SU-DHL-6 (cell line): ENCODE results near the gene ADGRF3.

ENCODE experiments used
- EZH2phosphoT487 ChIP-seq: fragments of 200-600 bp; sonication (generic), shearing (Covaris generic); conservative IDR thresholded peaks from 2 replicates; pipeline ENCODE4 v1.6.1; 2018; ENCODE audit warnings: mild to moderate bottlenecking, antibody characterized with exemption, low read length, moderate library complexity, mixed read lengths
- TF ChIP-seq, protein P1 (sequence below): fragments of 200-600 bp; sonication (generic); IDR thresholded peaks from one replicate; pipeline ENCODE4 v1.5.1; 2017; ENCODE audit warnings: antibody characterized with exemption, mild to moderate bottlenecking, low read length, moderate library complexity; ENCODE audit not compliant: insufficient read depth, poor library complexity, severe bottlenecking

DNA sequence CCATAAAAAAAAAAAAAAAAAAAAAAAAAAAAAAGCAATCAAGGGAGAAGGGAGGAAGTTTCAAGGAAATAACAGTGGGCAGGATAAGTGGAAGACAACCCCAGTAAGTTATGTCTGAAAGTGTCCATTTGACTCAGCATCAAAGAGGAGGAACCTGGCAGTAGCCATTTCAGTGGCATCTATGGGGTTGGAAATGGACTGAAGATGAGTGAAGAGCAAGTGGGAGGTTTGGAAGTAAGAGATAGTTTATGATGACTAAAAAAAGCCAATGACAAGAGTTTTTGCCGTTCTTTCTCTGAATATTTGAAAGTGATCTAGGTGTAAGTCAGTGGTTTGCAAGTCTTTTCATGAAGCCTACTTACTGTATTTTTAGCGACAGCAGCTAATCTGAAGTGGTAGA, 9.9 kb downstream of the ADGRF3 start:
- TF ChIP-seq, protein P1, sequence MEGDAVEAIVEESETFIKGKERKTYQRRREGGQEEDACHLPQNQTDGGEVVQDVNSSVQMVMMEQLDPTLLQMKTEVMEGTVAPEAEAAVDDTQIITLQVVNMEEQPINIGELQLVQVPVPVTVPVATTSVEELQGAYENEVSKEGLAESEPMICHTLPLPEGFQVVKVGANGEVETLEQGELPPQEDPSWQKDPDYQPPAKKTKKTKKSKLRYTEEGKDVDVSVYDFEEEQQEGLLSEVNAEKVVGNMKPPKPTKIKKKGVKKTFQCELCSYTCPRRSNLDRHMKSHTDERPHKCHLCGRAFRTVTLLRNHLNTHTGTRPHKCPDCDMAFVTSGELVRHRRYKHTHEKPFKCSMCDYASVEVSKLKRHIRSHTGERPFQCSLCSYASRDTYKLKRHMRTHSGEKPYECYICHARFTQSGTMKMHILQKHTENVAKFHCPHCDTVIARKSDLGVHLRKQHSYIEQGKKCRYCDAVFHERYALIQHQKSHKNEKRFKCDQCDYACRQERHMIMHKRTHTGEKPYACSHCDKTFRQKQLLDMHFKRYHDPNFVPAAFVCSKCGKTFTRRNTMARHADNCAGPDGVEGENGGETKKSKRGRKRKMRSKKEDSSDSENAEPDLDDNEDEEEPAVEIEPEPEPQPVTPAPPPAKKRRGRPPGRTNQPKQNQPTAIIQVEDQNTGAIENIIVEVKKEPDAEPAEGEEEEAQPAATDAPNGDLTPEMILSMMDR: no peak
- no peak for TF ChIP-seq EZH2phosphoT487
